Right lobe of liver (tissue), 4 donors: Measurements from ENCODE around the gene SEC11A.

Source experiments
- POLR2A ChIP-seq: fragments of 450-650 bp; IDR thresholded peaks from one replicate; pipeline ENCODE4 v1.6.1; 2017; ENCODE audit warnings: antibody characterized with exemption, mild to moderate bottlenecking
- TF ChIP-seq, protein P1 (sequence below), 4 donors: fragments of 200-600 bp in 3 of 4; fragments of 450-650 bp in 1 of 4; IDR thresholded peaks; one replicate each; pipeline versions ENCODE4 v1.5.1 to v1.8.0; 2016 to 2022; ENCODE audit warnings: antibody characterized with exemption in 4 of 4, mild to moderate bottlenecking in 2 of 4
- donor health status: DM: no; HTN: no; CAD: no.
- donor health status: DM: no; HTN: no; CAD: no.
- donor health status: DM: no; HTN: yes; CAD: no.

DNA sequence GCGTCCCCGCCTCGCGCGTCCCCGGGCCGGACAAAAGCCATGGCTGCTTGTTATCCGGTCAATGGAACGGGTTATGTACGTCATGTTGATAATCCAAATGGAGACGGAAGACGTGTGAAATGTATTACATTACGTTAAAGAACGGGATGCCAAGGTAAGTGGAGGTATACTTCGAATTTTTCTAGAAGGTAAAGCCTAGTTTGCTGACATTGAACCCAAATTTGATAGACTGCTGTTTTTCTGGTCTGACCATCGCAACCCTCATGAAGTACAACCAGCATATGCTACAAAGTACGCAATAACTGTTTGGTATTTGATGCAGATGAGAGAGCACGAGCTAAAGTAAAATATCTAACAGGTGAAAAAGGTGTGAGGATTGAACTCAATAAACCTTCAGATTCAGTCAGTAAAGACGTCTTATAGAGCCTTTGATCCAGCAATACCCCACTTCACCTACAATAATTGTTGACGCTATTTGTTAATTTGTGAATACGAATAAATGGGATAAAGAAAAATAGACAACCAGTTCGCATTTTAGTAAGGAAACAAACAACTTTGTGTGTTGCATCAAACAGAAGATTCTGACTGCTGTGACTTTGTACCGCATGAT is 81.6 kb downstream of the SEC11A start:
- TF ChIP-seq, protein P1, sequence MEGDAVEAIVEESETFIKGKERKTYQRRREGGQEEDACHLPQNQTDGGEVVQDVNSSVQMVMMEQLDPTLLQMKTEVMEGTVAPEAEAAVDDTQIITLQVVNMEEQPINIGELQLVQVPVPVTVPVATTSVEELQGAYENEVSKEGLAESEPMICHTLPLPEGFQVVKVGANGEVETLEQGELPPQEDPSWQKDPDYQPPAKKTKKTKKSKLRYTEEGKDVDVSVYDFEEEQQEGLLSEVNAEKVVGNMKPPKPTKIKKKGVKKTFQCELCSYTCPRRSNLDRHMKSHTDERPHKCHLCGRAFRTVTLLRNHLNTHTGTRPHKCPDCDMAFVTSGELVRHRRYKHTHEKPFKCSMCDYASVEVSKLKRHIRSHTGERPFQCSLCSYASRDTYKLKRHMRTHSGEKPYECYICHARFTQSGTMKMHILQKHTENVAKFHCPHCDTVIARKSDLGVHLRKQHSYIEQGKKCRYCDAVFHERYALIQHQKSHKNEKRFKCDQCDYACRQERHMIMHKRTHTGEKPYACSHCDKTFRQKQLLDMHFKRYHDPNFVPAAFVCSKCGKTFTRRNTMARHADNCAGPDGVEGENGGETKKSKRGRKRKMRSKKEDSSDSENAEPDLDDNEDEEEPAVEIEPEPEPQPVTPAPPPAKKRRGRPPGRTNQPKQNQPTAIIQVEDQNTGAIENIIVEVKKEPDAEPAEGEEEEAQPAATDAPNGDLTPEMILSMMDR (IDR thresholded peaks at IDR 0.05) = no peak
- TF ChIP-seq POLR2A = no peak
